Stimulated activated CD4-positive, alpha-beta T cell treated with anti-CD3 and anti-CD28 coated beads, Interleukin-4, amount 100 ng/mL, for 48 hours (primary cell): ENCODE results near the gene AKT1S1.

Experiments used
- DNase-seq, 2 donors: peaks; one replicate each; pipeline ENCODE4 v3.0.0-alpha.2; 2020; ENCODE audit warnings: low read depth in 2 of 2

Gene AKT1S1

GRCh38 chr19:49883094-49883493 lies 5.9 kb upstream of the AKT1S1 start:
- DNase-seq, result no peak

- no peak for DNase-seq
Measured at GRCh38 chr19:49882643-49883042, 5.5 kb upstream of the AKT1S1 start.

GRCh38 chr19:49881672-49882394 lies 4.7 kb upstream of the AKT1S1 start:
- DNase-seq, result no peak

- DNase-seq, result no peak
Measured at GRCh38 chr19:49881186-49881585, 4.0 kb upstream of the AKT1S1 start.

GRCh38 chr19:49880162-49880869 lies 3.2 kb upstream of the AKT1S1 start:
- no peak for DNase-seq

- DNase-seq, result no peak
Measured at GRCh38 chr19:49879243-49879963, 2.2 kb upstream of the AKT1S1 start.

GRCh38 chr19:49878744-49879070 lies 1.6 kb upstream of the AKT1S1 start:
- no peak for DNase-seq

GRCh38 chr19:49877879-49878743 lies 956 bp upstream of the AKT1S1 start:
- peak; percentile 99 for DNase-seq

- DNase-seq, result peak; percentile 94 to 95
Measured at GRCh38 chr19:49876422-49877019, 634 bp downstream of the AKT1S1 start.

GRCh38 chr19:49875857-49876421 lies 1.2 kb downstream of the AKT1S1 start:
- peak; percentile 41 to 43 for DNase-seq

- DNase-seq, result no peak
Measured at GRCh38 chr19:49875177-49875576, 2.0 kb downstream of the AKT1S1 start.

GRCh38 chr19:49874503-49875157 lies 2.5 kb downstream of the AKT1S1 start:
- no peak for DNase-seq

GRCh38 chr19:49873834-49874233 lies 3.3 kb downstream of the AKT1S1 start:
- no peak for DNase-seq

- DNase-seq, result no peak
Measured at GRCh38 chr19:49873129-49873521, 4.0 kb downstream of the AKT1S1 start.

- DNase-seq, result no peak
Measured at GRCh38 chr19:49872245-49873128, 4.7 kb downstream of the AKT1S1 start.

GRCh38 chr19:49871349-49871985 lies 5.7 kb downstream of the AKT1S1 start:
- DNase-seq, result no peak

- DNase-seq, result no peak
Measured at GRCh38 chr19:49870309-49870901, 6.8 kb downstream of the AKT1S1 start.

GRCh38 chr19:49869484-49870308 lies 7.5 kb downstream of the AKT1S1 start:
- peak; percentile 85 to 88 for DNase-seq
